WERI-Rb-1 (cell line): ENCODE measurements around the gene AMER3.
A peak's percentile ranks its signal among the peaks of the same experiment; 100 is the strongest.
"Not testable (repeated sequence)": the region's sequence is repeated elsewhere in the genome, so short reads cannot be mapped to it uniquely, and the experiment has no call there.

ENCODE experiments used
- DNase-seq: peaks from one replicate; pipeline ENCODE4 v3.0.0-alpha.2; 2020
- H3K27ac ChIP-seq: fragments of 250-450 bp; sonication (Bioruptor Pico); 2 replicates; pipeline ENCODE4 v1.5.1; 2020; ENCODE audit warnings: mild to moderate bottlenecking, moderate library complexity
- H3K27me3 ChIP-seq: fragments of 250-450 bp; sonication (Bioruptor Pico); 2 replicates; pipeline ENCODE4 v1.5.1; 2021; ENCODE audit warnings: mild to moderate bottlenecking, low read depth, moderate library complexity; ENCODE audit not compliant: insufficient read depth, severe bottlenecking
- H3K36me3 ChIP-seq: fragments of 250-450 bp; sonication (Bioruptor Pico); 2 replicates; pipeline ENCODE4 v1.5.1; 2020; ENCODE audit warnings: mild to moderate bottlenecking, moderate library complexity
- H3K4me3 ChIP-seq: 2 replicates; pipeline ENCODE4 v1.5.1; 2011; ENCODE audit warnings: low read depth, mild to moderate bottlenecking, control low read depth, low read length
- H3K9me3 ChIP-seq: fragments of 250-450 bp; sonication (Bioruptor Pico); 2 replicates; pipeline ENCODE4 v1.5.1; 2021; ENCODE audit warnings: mild to moderate bottlenecking, moderate library complexity; ENCODE audit not compliant: severe bottlenecking
- TF ChIP-seq, protein P1 (sequence below): IDR thresholded peaks from 2 replicates; pipeline ENCODE4 v1.5.1; 2011; ENCODE audit warnings: low read depth, mild to moderate bottlenecking, control low read depth, inconsistent platforms, low read length

Gene AMER3

DNA sequence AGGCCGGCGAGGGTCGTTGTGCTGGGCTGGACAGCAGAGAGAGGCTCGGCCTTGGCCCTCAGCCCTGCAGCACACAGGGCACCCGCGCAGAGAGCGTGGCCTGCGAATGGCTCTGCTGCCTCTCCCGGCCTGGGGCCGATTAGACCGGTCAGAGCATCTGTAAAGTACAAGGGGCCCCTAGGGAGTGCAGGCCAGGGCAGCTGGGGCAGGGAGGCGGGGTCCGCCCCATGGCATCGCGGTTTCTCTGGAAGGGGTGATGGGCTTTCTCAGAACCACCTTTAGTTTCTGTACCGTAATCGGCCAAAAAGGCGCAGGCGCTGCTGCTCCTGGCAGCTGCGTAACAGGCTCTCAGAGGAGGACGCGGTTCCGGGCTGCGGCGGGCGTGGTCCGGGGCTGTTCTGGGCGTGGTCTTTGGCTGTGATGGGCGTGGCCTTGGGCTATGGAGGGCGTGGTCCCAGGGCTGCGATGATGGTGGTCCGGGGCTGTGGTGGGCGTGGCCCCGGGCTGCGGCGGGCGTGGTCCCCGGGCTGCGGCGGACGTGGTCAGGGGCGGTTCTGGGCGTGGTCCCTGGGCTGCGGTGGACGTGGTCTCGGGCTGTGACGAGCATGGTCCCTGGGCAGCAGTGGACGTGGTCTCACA lies 27.9 kb upstream of the AMER3 start:
- no peaks in the 10 kb centered on the region for H3K9me3 ChIP-seq
- no peaks in the 10 kb centered on the region for H3K27me3 ChIP-seq
- H3K27ac ChIP-seq = peak overlapping the region; percentile 63
- TF ChIP-seq, protein P1, sequence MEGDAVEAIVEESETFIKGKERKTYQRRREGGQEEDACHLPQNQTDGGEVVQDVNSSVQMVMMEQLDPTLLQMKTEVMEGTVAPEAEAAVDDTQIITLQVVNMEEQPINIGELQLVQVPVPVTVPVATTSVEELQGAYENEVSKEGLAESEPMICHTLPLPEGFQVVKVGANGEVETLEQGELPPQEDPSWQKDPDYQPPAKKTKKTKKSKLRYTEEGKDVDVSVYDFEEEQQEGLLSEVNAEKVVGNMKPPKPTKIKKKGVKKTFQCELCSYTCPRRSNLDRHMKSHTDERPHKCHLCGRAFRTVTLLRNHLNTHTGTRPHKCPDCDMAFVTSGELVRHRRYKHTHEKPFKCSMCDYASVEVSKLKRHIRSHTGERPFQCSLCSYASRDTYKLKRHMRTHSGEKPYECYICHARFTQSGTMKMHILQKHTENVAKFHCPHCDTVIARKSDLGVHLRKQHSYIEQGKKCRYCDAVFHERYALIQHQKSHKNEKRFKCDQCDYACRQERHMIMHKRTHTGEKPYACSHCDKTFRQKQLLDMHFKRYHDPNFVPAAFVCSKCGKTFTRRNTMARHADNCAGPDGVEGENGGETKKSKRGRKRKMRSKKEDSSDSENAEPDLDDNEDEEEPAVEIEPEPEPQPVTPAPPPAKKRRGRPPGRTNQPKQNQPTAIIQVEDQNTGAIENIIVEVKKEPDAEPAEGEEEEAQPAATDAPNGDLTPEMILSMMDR = no peak
- DNase-seq = peak; percentile 87
- H3K4me3 ChIP-seq = peak overlapping the region; percentile 57
- no peaks in the 10 kb centered on the region for H3K36me3 ChIP-seq

DNA sequence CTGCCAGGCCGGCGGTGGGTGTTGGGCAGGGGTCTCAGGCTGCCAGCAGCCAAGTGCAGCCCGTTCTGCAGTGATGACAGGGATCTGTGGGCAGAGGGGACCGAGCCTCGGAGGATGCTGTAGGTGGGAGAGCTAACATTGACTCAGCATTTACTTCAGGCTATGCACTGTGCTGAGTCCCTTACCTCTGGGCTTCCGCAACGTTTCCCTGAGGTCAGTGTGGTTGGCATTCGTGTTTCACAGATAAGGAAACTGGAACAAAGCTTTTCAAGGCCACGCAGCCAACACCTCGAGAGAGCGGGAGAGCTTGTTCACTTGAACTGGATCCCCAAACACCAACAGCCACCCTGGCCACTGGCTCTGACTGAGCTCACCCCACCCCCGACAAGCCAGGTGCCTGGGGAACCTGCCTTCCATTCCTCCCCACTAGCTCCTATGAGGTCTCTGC lies 27.3 kb upstream of the AMER3 start:
- no peak overlapping the region; the same call in 1 of the 2 replicates for H3K27ac ChIP-seq
- TF ChIP-seq, protein P1 = no peak
- no peaks in the 10 kb centered on the region for H3K9me3 ChIP-seq
- no peaks in the 10 kb centered on the region for H3K27me3 ChIP-seq
- no peak for DNase-seq
- H3K36me3 ChIP-seq = no peaks in the 10 kb centered on the region
- peak overlapping the region; percentile 38 for H3K4me3 ChIP-seq

DNA sequence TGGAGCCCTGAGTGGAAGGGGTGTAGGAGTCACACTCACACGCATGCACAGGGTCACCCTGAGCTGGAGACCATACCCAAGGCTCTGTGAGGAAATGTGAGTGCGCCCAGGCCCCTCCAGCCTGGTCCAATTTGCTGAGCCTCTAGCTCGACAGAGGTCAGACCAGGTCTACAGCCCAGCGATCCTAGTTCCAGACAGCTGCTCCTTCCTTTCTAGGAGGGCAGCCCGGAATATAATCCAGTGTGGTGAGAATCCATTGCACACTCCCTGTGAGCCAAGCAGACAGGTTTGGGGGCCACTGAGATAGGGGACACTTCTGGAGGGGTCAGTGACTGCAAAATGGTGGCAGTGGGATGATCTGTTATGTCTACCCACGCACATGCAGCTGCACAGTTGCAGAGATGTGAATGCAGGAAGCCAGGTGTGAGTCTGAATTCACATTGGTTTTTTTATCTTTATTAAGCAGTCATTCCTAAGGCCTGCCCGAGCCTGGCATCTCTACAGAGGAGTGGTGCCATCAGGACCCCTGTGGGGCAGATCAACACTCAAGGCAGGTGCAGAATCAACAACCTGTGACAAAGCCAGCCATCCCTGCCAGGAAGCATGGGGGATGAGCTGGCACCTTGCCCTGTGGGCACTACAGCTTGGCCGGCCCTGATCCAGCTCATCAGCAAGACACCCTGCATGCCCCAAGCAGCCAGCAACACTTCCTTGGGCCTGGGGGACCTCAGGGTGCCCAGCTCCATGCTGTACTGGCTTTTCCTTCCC lies 26.6 kb upstream of the AMER3 start, which contains the start of gene GPR148:
TSS of gene GPR148 (plus strand) at position 522 of the 768 bp plus-strand sequence. CDS start at position 604, 82 bp downstream.
- TF ChIP-seq, protein P1 = no peak
- no peaks in the 10 kb centered on the region for H3K36me3 ChIP-seq
- H3K9me3 ChIP-seq = no peaks in the 10 kb centered on the region
- no peak within 1 kb of the TSS; the same call in 1 of the 2 replicates for H3K27ac ChIP-seq
- peak within 1 kb of the TSS; percentile 38 for H3K4me3 ChIP-seq
- peak; percentile 50 for DNase-seq
- H3K27me3 ChIP-seq = no peaks in the 10 kb centered on the region

DNA sequence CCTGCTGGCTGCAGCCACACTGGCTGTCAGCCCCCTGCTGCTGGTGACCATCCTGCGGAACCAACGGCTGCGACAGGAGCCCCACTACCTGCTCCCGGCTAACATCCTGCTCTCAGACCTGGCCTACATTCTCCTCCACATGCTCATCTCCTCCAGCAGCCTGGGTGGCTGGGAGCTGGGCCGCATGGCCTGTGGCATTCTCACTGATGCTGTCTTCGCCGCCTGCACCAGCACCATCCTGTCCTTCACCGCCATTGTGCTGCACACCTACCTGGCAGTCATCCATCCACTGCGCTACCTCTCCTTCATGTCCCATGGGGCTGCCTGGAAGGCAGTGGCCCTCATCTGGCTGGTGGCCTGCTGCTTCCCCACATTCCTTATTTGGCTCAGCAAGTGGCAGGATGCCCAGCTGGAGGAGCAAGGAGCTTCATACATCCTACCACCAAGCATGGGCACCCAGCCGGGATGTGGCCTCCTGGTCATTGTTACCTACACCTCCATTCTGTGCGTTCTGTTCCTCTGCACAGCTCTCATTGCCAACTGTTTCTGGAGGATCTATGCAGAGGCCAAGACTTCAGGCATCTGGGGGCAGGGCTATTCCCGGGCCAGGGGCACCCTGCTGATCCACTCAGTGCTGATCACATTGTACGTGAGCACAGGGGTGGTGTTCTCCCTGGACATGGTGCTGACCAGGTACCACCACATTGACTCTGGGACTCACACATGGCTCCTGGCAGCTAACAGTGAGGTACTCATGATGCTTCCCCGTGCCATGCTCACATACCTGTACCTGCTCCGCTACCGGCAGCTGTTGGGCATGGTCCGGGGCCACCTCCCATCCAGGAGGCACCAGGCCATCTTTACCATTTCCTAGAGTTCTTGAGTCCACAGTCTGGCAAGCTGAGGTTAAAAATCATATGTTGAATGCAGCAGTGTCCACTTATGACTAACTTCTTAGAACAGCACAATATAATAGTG lies 25.7 kb upstream of the AMER3 start:
- no peak overlapping the region for H3K4me3 ChIP-seq
- no peak for DNase-seq
- H3K9me3 ChIP-seq = no peaks in the 10 kb centered on the region
- no peaks in the 10 kb centered on the region for H3K27me3 ChIP-seq
- TF ChIP-seq, protein P1 = no peak
- H3K27ac ChIP-seq = no peak overlapping the region
- no peaks in the 10 kb centered on the region for H3K36me3 ChIP-seq

DNA sequence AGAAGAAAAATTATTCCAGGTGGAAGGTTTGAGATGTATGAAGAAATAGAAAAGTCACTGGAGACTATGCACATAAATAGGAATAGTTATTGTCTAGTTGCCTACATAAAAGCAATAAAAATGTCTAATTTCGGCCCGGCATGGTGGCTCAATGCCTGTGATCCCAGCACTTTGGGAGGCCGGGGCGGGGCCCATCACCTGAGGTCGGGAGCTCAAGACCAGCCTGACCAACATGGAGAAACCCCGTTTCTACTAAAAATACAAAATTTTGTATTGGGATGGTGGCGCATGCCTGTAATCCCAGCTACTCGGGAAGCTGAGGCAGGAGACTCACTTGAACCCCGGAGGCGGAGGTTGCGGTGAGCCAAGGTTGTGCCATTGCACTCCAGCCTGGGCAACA lies 23.1 kb upstream of the AMER3 start:
- H3K9me3 ChIP-seq, H3K36me3 ChIP-seq, H3K27ac ChIP-seq, H3K4me3 ChIP-seq, H3K27me3 ChIP-seq, DNase-seq: not testable (repeated sequence)
